HCT116 (cell line): ENCODE data around the gene TIMM10B.

Experiments
- CBX3 ChIP-seq: IDR thresholded peaks from 2 replicates; pipeline ENCODE4 v1.6.1; 2012; ENCODE audit warnings: low read depth
- CTCF ChIP-seq, 3 experiments: fragments of 200-600 bp in 1 of 3; sonication (generic) in 1 of 3; IDR thresholded peaks in 2 of 3; conservative IDR thresholded peaks in 1 of 3; 2 replicates each; pipeline ENCODE4 v1.5.1; 2012 to 2017; ENCODE audit warnings: low read depth in 2 of 3, low read length in 2 of 3, antibody characterized with exemption in 1 of 3, borderline replicate concordance in 1 of 3, control low read depth in 1 of 3, mild to moderate bottlenecking in 1 of 3, mixed read lengths in 1 of 3, mixed run types in 1 of 3, moderate library complexity in 1 of 3; ENCODE audit not compliant: insufficient read depth in 1 of 3
- ELF1 ChIP-seq: IDR thresholded peaks from 2 replicates; pipeline ENCODE4 v1.6.1; 2012; ENCODE audit warnings: low read depth, borderline replicate concordance
- EZH2phosphoT487 ChIP-seq: fragments of 200-600 bp; IDR thresholded peaks from 2 replicates; pipeline ENCODE4 v1.6.1; 2018; ENCODE audit warnings: antibody characterized with exemption, borderline replicate concordance
- FOSL1 ChIP-seq: IDR thresholded peaks from 2 replicates; pipeline ENCODE4 v1.6.1; 2012; ENCODE audit warnings: low read depth
- POLR2A ChIP-seq: IDR thresholded peaks from 2 replicates; pipeline ENCODE4 v1.7.0; 2011; ENCODE audit warnings: borderline replicate concordance; ENCODE audit not compliant: insufficient read depth, insufficient read length; ENCODE audit errors: extremely low read depth
- POLR2AphosphoS5 ChIP-seq: IDR thresholded peaks from 2 replicates; pipeline ENCODE4 v1.6.1; 2011; ENCODE audit warnings: mild to moderate bottlenecking, low read depth, low read length, moderate library complexity
- REST ChIP-seq: IDR thresholded peaks from 2 replicates; pipeline ENCODE4 v1.6.1; 2012; ENCODE audit warnings: low read depth
- SP1 ChIP-seq: IDR thresholded peaks from 2 replicates; pipeline ENCODE4 v1.6.1; 2012; ENCODE audit warnings: low read depth
- ZNF274 ChIP-seq: fragments of 200-500 bp; sonication (Bioruptor generic); IDR thresholded peaks from 2 replicates; pipeline ENCODE4 v1.6.1; 2014; ENCODE audit warnings: mild to moderate bottlenecking, low read depth, low read length, inconsistent platforms
- TF ChIP-seq, protein P1 (sequence below): IDR thresholded peaks from 2 replicates; pipeline ENCODE4 v1.6.1; 2012

DNA sequence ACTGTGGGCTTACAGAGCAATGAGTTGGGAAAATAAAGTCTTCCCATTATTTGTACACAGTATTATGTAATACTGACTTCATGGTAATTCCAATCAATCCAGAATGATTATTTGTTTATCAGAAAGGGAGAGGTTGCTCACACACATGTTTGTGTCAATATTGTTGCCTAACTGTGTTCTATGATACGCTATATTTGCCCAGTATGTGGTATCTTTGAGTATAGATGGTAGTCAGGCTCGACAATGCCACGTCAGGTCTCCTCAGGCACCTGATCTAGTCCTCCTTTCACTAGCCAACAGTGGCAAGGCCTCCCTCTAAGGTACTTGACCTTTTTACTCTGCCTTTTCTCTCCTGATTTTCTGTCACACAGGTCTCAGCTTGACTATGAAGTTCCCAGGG, 21.1 kb downstream of the TIMM10B start:
- TF ChIP-seq ELF1, result no peak
- TF ChIP-seq POLR2AphosphoS5, result no peak
- TF ChIP-seq POLR2A, result no peak
- no peak for TF ChIP-seq EZH2phosphoT487
- TF ChIP-seq CTCF (IDR thresholded peaks at IDR 0.05 in 2 of 3, conservative IDR thresholded peaks at IDR 0.05 in 1 of 3; ENCODE audit: borderline replicate concordance in 1 of 3, insufficient read depth in 1 of 3, low read depth in 2 of 3, low read length in 2 of 3), result no peak
- TF ChIP-seq, protein P1, sequence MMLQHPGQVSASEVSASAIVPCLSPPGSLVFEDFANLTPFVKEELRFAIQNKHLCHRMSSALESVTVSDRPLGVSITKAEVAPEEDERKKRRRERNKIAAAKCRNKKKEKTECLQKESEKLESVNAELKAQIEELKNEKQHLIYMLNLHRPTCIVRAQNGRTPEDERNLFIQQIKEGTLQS, result no peak
- TF ChIP-seq REST, result no peak
- no peak for TF ChIP-seq FOSL1
- no peak for TF ChIP-seq SP1
- TF ChIP-seq CBX3, result no peak
- TF ChIP-seq ZNF274, result no peak
